Retinal pigment epithelial cell (primary cell): ENCODE data around the gene CHADL.
A peak's percentile ranks its signal among the peaks of the same experiment; 100 is the strongest.

Experiments used
- DNase-seq: peaks from one replicate; pipeline ENCODE4 v3.0.0-alpha.2; 2010; ENCODE audit warnings: low read depth
- H3K4me3 ChIP-seq: 2 replicates; pipeline ENCODE4 v1.5.1; 2011; ENCODE audit warnings: mild to moderate bottlenecking, low read length, control low read depth, moderate library complexity
- CTCF ChIP-seq: conservative IDR thresholded peaks from 2 replicates; pipeline ENCODE4 v1.5.1; 2011; ENCODE audit warnings: low read depth, low read length, control low read depth, inconsistent platforms

CHADL gene

GRCh38 chr22:41284465-41284864 is 43.7 kb upstream of the CHADL start:
- no peak for DNase-seq
- no peak for TF ChIP-seq CTCF
- H3K4me3 ChIP-seq, result peak overlapping the region; percentile 82

- no peak for TF ChIP-seq CTCF
- no peak overlapping the region for H3K4me3 ChIP-seq
- DNase-seq, result no peak
Observed at GRCh38 chr22:41280854-41281253, 40.1 kb upstream of the CHADL start.

GRCh38 chr22:41280065-41280464 is 39.3 kb upstream of the CHADL start:
- DNase-seq, result no peak
- TF ChIP-seq CTCF, result no peak

GRCh38 chr22:41274856-41275255 is 34.1 kb upstream of the CHADL start:
- no peak for TF ChIP-seq CTCF
- H3K4me3 ChIP-seq, result no peak overlapping the region
- DNase-seq, result no peak

More at GRCh38 chr22:41280065-41280464, 39.3 kb upstream of the CHADL start:
- H3K4me3 ChIP-seq, result no peak overlapping the region

GRCh38 chr22:41273128-41273527 is 32.4 kb upstream of the CHADL start:
- H3K4me3 ChIP-seq, result no peak overlapping the region
- DNase-seq, result no peak
- TF ChIP-seq CTCF, result no peak

- TF ChIP-seq CTCF, result no peak
- no peak overlapping the region for H3K4me3 ChIP-seq
- no peak for DNase-seq
Observed at GRCh38 chr22:41271787-41272186, 31.1 kb upstream of the CHADL start.

GRCh38 chr22:41267958-41268357 is 27.2 kb upstream of the CHADL start:
- no peak for TF ChIP-seq CTCF
- no peak for DNase-seq
- no peak overlapping the region for H3K4me3 ChIP-seq
